Measurements from ENCODE around the gene BARD1.

DNA sequence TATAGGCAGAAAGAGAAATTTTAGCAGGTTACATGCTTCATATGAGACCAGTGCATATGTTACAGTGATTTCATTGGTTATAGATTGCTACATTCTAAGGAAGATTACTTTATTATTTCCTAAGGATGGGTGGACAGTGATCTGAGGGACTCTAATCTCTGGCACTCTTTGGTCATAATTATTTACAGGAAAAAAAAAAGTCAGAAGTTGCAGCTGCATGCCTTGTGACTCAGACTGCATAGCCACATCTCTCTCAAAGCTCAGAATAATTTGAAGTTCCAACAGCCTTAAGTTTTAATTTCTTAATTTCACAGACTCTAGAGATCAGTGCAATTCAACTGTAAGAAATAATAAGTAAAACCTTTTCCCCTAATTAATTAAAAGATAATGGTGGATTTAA lies 27.1 kb upstream of the BARD1 start:
- TF ChIP-seq CTCF (conservative IDR thresholded peaks at IDR 0.05; ENCODE audit: low read length): no peak
- no peak for TF ChIP-seq EZH2phosphoT487 (IDR thresholded peaks at IDR 0.05; ENCODE audit: borderline replicate concordance)

Data from Loucy (cell line).